OCI-M2 (cell line): ENCODE measurements around the gene IL3.

ENCODE experiments used
- DNase-seq: peaks from one replicate; lab custom pipeline; 2025; ENCODE audit not compliant: unreplicated experiment; lab: John Stamatoyannopoulos, UW

IL3 gene

GRCh38 chr5:132110930-132111329, 50.5 kb downstream of the IL3 start:
- no peak for DNase-seq

DNA sequence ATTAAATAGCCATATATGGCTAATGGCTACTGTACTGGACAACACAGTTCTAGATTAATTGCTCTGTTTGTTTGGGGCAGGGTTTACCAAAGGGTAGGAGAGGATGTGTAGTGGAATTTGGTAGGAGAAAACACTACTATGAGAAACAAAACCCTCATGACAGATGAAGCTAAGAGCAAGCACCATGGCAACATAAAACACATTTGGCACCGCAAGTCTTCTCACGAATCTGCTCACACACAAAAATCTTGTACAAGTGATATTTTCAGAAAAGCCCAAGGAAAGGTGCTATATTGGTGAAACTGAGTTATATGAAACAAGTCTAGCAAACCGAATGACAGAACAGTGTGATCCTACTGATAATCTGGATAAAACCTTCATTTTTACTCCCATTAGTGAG, 51.7 kb downstream of the IL3 start:
- DNase-seq, result no peak
